Measurements from ENCODE around the gene CLCA2.
A peak's percentile ranks its signal among the peaks of the same experiment; 100 is the strongest.

The CLCA2 gene

GRCh38 chr1:86382878-86383277 is 41.1 kb upstream of the CLCA2 start:
- no peak for DNase-seq (ENCODE audit: extremely low spot score)
- ChIA-PET POLR2A (no interaction called here), CTCF (interaction anchor here (0.9 to 5.3 kb wide), 4 partner anchors 14 to 118 kb away, joined by 3 to 53 read pairs (median 4); partner anchors contain the start of gene ODF2L)
- TF ChIP-seq CTCF (IDR thresholded peaks at IDR 0.05; ENCODE audit: control extremely low read depth, extremely low read depth, low read depth, missing control alignments), result no peak

- ChIA-PET POLR2A (no interaction called here), CTCF (interaction anchor here (1.0 to 1.7 kb wide), 3 partner anchors 8 to 317 kb away, joined by 3 to 6 read pairs (median 5); partner anchors contain the start of genes ODF2L and SH3GLB1)
- TF ChIP-seq CTCF (IDR thresholded peaks at IDR 0.05; ENCODE audit: control extremely low read depth, extremely low read depth, low read depth, missing control alignments), result no peak
- no peak for DNase-seq (ENCODE audit: extremely low spot score)
Observed at GRCh38 chr1:86387916-86388627, 35.9 kb upstream of the CLCA2 start.

GRCh38 chr1:86388777-86389176 is 35.2 kb upstream of the CLCA2 start:
- ChIA-PET POLR2A (no interaction called here), CTCF (interaction anchor here (1.0 to 1.7 kb wide), 3 partner anchors 8 to 316 kb away, joined by 4 to 6 read pairs (median 5); partner anchors contain the start of genes ODF2L and SH3GLB1)
- TF ChIP-seq CTCF (IDR thresholded peaks at IDR 0.05; ENCODE audit: control extremely low read depth, extremely low read depth, low read depth, missing control alignments), result no peak
- DNase-seq (ENCODE audit: extremely low spot score), result no peak

GRCh38 chr1:86389307-86389706 is 34.7 kb upstream of the CLCA2 start:
- ChIA-PET CTCF (interaction anchor here (1.0 to 1.6 kb wide), 2 partner anchors 97 to 315 kb away, joined by 3 to 4 read pairs; partner anchors contain the start of gene SH3GLB1), POLR2A (interaction anchor here (0.7 kb wide), 1 partner anchor 855 kb away, joined by 3 read pairs; no protein-coding TSS in a partner anchor)
- DNase-seq (ENCODE audit: extremely low spot score), result no peak
- TF ChIP-seq CTCF (IDR thresholded peaks at IDR 0.05; ENCODE audit: control extremely low read depth, extremely low read depth, low read depth, missing control alignments), result no peak

GRCh38 chr1:86394416-86394815 is 29.6 kb upstream of the CLCA2 start:
- TF ChIP-seq CTCF (IDR thresholded peaks at IDR 0.05; ENCODE audit: control extremely low read depth, extremely low read depth, low read depth, missing control alignments), result no peak
- CTCF ChIA-PET, result interaction anchor here (0.6 to 2.3 kb wide), 6 partner anchors 10 to 310 kb away, joined by 3 to 12 read pairs (median 3); partner anchors contain the start of gene SH3GLB1
- POLR2A ChIA-PET, result no interaction called here
- no peak for DNase-seq (ENCODE audit: extremely low spot score)

GRCh38 chr1:86395751-86396497 is 28.0 kb upstream of the CLCA2 start, which contains the start of gene ODF2L:
Gene ODF2L (minus strand): TSS chr1:86396323. CDS start chr1:86387027, 9,296 bp downstream.
- POLR2A ChIA-PET, result interaction anchor here (0.5 kb wide), 1 partner anchor 20 kb away, joined by 4 read pairs; no protein-coding TSS in a partner anchor
- CTCF ChIA-PET, result interaction anchor here (0.7 to 2.2 kb wide), 7 partner anchors 8 to 113 kb away, joined by 3 to 13 read pairs (median 5); no protein-coding TSS in a partner anchor
- DNase-seq (ENCODE audit: extremely low spot score), result peak; percentile 86
- TF ChIP-seq CTCF (IDR thresholded peaks at IDR 0.05; ENCODE audit: control extremely low read depth, extremely low read depth, low read depth, missing control alignments), result no peak
